CD4-positive, alpha-beta T cell (primary cell): ENCODE results near the gene CLEC2D. TPM values are rescaled to one million over a fixed set of nuclear protein-coding genes. Genes with fewer than 3 reads are reported as not detected.

Source experiments
- ATAC-seq: fragments of 200-7000 bp; cut with Tn5 transposase; one replicate; pipeline ENCODE4 v1.10.0; 2022; ENCODE audit warnings: mild to moderate bottlenecking; ENCODE audit not compliant: poor library complexity
- CTCF ChIA-PET: fragments of 350-600 bp; sonication (Branson Sonifier 250); formaldehyde crosslinking; loops from one replicate; lab custom pipeline; 2021; ENCODE audit warnings: antibody characterized with exemption, inconsistent platforms; lab: Charles Lee
- POLR2A ChIA-PET: fragments of 350-600 bp; sonication (Branson Sonifier 250); formaldehyde crosslinking; loops from one replicate; lab custom pipeline; 2021; ENCODE audit warnings: antibody characterized with exemption, inconsistent platforms; lab: Charles Lee
- DNase-seq, 14 experiments: peaks; one replicate each; pipeline ENCODE4 v3.0.0-alpha.2; 2013 to 2020; ENCODE audit warnings: mixed read lengths in 2 of 14
- H3K27ac ChIP-seq, 2 donors: one replicate each; pipeline versions ENCODE4 v1.5.1 to v1.7.0; 2013; ENCODE audit warnings: low read length in 2 of 2, low read depth in 1 of 2, mild to moderate bottlenecking in 1 of 2
- H3K27me3 ChIP-seq, 2 experiments: 1 replicate in 1 of 2; 2 replicates in 1 of 2; pipeline versions ENCODE4 v1.6.1 to v1.7.0; 2013; ENCODE audit warnings: low read length in 2 of 2, control low read depth in 1 of 2, mild to moderate bottlenecking in 1 of 2, moderate library complexity in 1 of 2; ENCODE audit not compliant: insufficient read depth in 2 of 2, control insufficient read depth in 1 of 2
- H3K36me3 ChIP-seq: one replicate; pipeline ENCODE4 v1.6.1; 2013; ENCODE audit warnings: low read length, control low read depth; ENCODE audit not compliant: insufficient read depth
- H3K4me1 ChIP-seq: one replicate; pipeline ENCODE4 v1.6.1; 2013; ENCODE audit warnings: low read length, control low read depth; ENCODE audit not compliant: insufficient read depth
- H3K4me3 ChIP-seq: one replicate; pipeline ENCODE4 v1.5.1; 2013; ENCODE audit warnings: mild to moderate bottlenecking, low read length, moderate library complexity
- H3K9me3 ChIP-seq, 2 experiments: 1 replicate in 1 of 2; 2 replicates in 1 of 2; pipeline versions ENCODE4 v1.6.1 to v1.7.0; 2013; ENCODE audit warnings: low read length in 2 of 2, mild to moderate bottlenecking in 2 of 2, control low read depth in 1 of 2, moderate library complexity in 1 of 2; ENCODE audit not compliant: control insufficient read depth in 1 of 2, insufficient read depth in 1 of 2
- H3K27ac Mint-ChIP-seq: one replicate; pipeline ENCODE4 v1.8.0; 2020; ENCODE audit warnings: mixed read lengths
- H3K27me3 Mint-ChIP-seq: one replicate; pipeline ENCODE4 v1.8.0; 2021; ENCODE audit warnings: mixed read lengths
- H3K36me3 Mint-ChIP-seq: one replicate; pipeline ENCODE4 v1.8.0; 2021; ENCODE audit warnings: low read depth, mixed read lengths
- H3K4me1 Mint-ChIP-seq: one replicate; pipeline ENCODE4 v1.8.0; 2021; ENCODE audit warnings: low read depth, mixed read lengths
- H3K4me3 Mint-ChIP-seq: one replicate; pipeline ENCODE4 v1.8.0; 2020; ENCODE audit warnings: mild to moderate bottlenecking, mixed read lengths
- H3K9me3 Mint-ChIP-seq: one replicate; pipeline ENCODE4 v1.8.0; 2020; ENCODE audit warnings: mixed read lengths
- intact Hi-C, 2 experiments: fragments of 100-400 bp; cut with DNase I in 1 of 2; cut with micrococcal nuclease in 1 of 2; formaldehyde crosslinking; loops; one replicate each; pipeline versions ENCODE4 v1.15.1 to v1.9.0; 2023 to 2025; cut with DNase I, micrococcal nuclease
- total RNA-seq, 174 experiments: library from RNA in 2 of 174; stranded (reverse) in 2 of 174; gene quantifications; one replicate each; pipeline ENCODE4 v1.2.3 and lab custom pipeline; 2021 to 2026
- TF ChIP-seq, protein P1 (sequence below): fragments of 200-600 bp; IDR thresholded peaks from one replicate; pipeline ENCODE4 v1.8.0; 2022; ENCODE audit warnings: antibody characterized with exemption, mild to moderate bottlenecking

Gene CLEC2D
- total RNA-seq, 2 experiments from 2014 or later: 121 to 122 TPM

DNA sequence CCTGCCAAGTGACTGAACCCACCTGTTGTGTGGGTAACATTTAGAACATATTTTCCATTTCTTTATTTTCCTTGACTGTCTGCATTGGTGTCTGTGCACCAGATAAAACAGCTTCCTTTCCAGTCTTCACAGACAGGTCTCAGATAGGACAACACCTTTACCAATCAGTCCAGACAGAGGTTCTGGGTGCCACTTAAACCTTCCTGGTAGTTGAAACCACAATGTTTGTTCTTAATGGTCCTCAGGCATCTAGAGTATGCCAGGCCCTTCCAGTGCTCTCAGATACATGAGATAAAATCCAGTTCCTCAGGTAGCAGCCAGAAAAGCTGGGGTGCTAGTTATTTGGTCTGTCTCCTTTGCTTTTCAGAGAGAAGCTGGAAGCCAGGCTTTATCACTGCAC is 7.0 kb upstream of the CLEC2D start:
- no peaks in the 10 kb centered on the region for H3K27me3 ChIP-seq
- no peaks in the 10 kb centered on the region for H3K9me3 ChIP-seq
- Mint-ChIP-seq H3K36me3 (peaks cover 85% of the 10 kb centered on the region), H3K27me3 (no peaks in the 10 kb centered on the region), H3K9me3 (peaks cover 6% of the 10 kb centered on the region), H3K4me1 (peaks cover 83% of the 10 kb centered on the region), H3K4me3 (peak overlapping the region; percentile 55), H3K27ac (peak overlapping the region; percentile 89)
- peak overlapping the region; percentile 16 to 38 for H3K27ac ChIP-seq
- POLR2A ChIA-PET: interaction anchor here (0.9 to 17.4 kb wide), 13 partner anchors 1 to 151 kb away, joined by 3 to 648 read pairs (median 5); partner anchors contain the start of genes CD69 and CLEC2D
- intact Hi-C loops: no loop called here
- ATAC-seq (peak; percentile 52), DNase-seq (no peak)
- TF ChIP-seq, protein P1, sequence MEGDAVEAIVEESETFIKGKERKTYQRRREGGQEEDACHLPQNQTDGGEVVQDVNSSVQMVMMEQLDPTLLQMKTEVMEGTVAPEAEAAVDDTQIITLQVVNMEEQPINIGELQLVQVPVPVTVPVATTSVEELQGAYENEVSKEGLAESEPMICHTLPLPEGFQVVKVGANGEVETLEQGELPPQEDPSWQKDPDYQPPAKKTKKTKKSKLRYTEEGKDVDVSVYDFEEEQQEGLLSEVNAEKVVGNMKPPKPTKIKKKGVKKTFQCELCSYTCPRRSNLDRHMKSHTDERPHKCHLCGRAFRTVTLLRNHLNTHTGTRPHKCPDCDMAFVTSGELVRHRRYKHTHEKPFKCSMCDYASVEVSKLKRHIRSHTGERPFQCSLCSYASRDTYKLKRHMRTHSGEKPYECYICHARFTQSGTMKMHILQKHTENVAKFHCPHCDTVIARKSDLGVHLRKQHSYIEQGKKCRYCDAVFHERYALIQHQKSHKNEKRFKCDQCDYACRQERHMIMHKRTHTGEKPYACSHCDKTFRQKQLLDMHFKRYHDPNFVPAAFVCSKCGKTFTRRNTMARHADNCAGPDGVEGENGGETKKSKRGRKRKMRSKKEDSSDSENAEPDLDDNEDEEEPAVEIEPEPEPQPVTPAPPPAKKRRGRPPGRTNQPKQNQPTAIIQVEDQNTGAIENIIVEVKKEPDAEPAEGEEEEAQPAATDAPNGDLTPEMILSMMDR: no peak
- H3K4me3 ChIP-seq: no peak overlapping the region
- H3K36me3 ChIP-seq: peaks cover 75% of the 10 kb centered on the region
- CTCF ChIA-PET: interaction anchor here (1.0 to 1.7 kb wide), 3 partner anchors 46 to 99 kb away, joined by 3 to 4 read pairs (median 3); no protein-coding TSS in a partner anchor
- H3K4me1 ChIP-seq: peaks cover 57% of the 10 kb centered on the region

DNA sequence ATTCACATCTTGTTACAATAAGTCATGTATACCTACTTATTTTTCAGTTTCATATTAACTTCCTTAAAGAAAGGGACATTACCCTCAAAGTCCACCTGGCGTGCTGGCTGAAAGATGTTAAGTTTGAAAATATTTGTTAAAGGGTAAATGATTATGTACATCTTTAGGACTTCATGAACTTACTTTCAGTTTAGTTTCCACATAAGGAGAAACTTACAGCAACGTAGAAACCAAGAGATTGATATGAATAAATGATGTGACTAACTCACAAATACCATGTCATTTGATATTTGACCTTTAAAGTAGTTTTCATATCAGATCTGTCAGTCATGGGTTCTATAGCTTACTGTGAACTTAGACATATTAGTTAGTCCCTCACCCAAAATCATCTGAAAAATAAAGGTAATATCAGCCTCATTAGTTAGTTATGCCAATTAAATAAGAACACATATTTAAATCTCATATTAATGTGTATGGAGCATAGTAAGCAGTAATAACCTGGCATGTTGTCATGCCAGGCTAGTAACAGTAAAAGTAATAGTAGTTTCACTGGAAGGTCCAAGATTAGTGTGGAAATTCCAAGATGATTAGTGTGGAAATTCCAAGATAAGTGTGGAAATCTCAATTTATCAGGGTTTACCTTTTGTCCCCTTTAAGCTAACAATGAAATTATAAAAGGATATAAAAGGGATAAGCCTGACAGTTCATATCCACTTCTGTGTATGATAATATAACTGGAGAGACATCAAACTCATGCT is 1.9 kb upstream of the CLEC2D start:
- ChIA-PET CTCF (interaction anchor here (1.0 to 3.1 kb wide), 4 partner anchors 13 to 40 kb away, joined by 3 to 18 read pairs (median 5); no protein-coding TSS in a partner anchor), POLR2A (interaction anchor here (0.8 to 16.7 kb wide), 6 partner anchors 13 to 93 kb away, joined by 3 to 648 read pairs (median 20); partner anchors contain the start of gene CD69)
- DNase-seq (no peak), ATAC-seq (no peak)
- Mint-ChIP-seq H3K27me3 (no peaks in the 10 kb centered on the region), H3K4me3 (peak overlapping the region; percentile 70), H3K4me1 (peaks cover 73% of the 10 kb centered on the region), H3K36me3 (peaks cover 65% of the 10 kb centered on the region), H3K27ac (peak overlapping the region; percentile 90), H3K9me3 (no peaks in the 10 kb centered on the region)
- intact Hi-C loops: no loop called here
- Histone ChIP-seq H3K9me3 (no peaks in the 10 kb centered on the region), H3K4me3 (peak overlapping the region; percentile 72), H3K36me3 (peaks cover 25% of the 10 kb centered on the region), H3K27me3 (no peaks in the 10 kb centered on the region), H3K27ac (peak overlapping the region; percentile 77 to 88), H3K4me1 (peaks cover 44% of the 10 kb centered on the region)
- TF ChIP-seq, protein P1: no peak

DNA sequence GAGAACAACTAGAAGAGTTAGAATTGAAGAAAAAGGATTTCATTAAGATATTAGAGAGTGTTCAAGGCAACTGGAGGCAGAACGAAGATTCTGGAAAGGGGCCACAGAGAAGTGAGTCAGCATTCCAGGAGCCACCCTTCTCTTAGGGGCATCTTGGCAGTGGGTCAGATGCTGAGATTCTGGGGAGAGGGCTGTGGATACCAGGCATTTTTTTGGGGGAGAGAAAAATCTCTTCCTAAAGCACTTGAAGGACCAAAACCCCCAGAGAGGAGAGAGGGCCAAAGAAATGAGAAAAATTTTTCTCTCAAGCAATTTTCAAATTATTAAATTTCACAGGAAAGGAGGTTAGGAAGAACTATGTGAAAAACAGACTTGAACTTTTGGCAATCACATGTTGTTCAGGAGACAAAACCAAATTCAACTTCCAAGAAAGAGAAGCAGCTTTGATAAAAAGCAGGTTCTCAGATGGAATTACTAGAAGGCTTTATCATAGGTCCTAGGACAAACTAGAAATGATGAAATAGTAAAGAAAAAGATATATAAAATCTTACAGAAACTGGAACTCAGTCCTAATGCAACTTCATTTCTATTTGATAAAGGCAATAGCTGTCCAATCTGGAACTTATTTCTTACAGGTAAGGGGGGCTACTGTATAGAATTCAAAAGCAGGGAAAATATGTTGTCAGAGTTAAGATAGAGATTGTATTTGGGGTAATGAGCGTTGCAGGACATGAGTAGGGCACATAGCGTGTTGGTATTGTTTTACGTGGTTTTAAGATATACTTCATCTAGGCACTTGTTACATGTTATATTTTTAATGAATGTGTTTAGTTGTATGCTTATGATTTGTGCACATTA is 1.1 kb upstream of the CLEC2D start:
- ATAC-seq (no peak), DNase-seq (no peak)
- Mint-ChIP-seq H3K4me1 (peaks cover 73% of the 10 kb centered on the region), H3K9me3 (no peaks in the 10 kb centered on the region), H3K36me3 (peaks cover 65% of the 10 kb centered on the region), H3K4me3 (peak overlapping the region; percentile 70), H3K27me3 (no peaks in the 10 kb centered on the region), H3K27ac (peak overlapping the region; percentile 90)
- ChIA-PET CTCF (interaction anchor here (1.0 to 3.1 kb wide), 3 partner anchors 14 to 43 kb away, joined by 3 to 18 read pairs (median 3); no protein-coding TSS in a partner anchor), POLR2A (interaction anchor here (1.3 to 16.7 kb wide), 10 partner anchors 10 to 92 kb away, joined by 3 to 648 read pairs (median 18); partner anchors contain the start of gene CD69)
- Histone ChIP-seq H3K9me3 (no peaks in the 10 kb centered on the region), H3K4me1 (peaks cover 43% of the 10 kb centered on the region), H3K36me3 (peaks cover 22% of the 10 kb centered on the region), H3K27ac (peak overlapping the region; percentile 77 to 88), H3K4me3 (peak overlapping the region; percentile 72), H3K27me3 (no peaks in the 10 kb centered on the region)
- TF ChIP-seq, protein P1: no peak
- intact Hi-C loops: loop anchor here in 1 of 2 experiments (1.0 kb wide), 2 partner anchors 18 to 34 kb away; no protein-coding TSS in a partner anchor
